ENCODE data around the gene ASTN2. TPM values are rescaled to one million over a fixed set of nuclear protein-coding genes. Genes with fewer than 3 reads are reported as not detected.

ASTN2 gene
- polyA plus RNA-seq, 3 donors = 17.2 to 17.5 (median 17.5) TPM

DNA sequence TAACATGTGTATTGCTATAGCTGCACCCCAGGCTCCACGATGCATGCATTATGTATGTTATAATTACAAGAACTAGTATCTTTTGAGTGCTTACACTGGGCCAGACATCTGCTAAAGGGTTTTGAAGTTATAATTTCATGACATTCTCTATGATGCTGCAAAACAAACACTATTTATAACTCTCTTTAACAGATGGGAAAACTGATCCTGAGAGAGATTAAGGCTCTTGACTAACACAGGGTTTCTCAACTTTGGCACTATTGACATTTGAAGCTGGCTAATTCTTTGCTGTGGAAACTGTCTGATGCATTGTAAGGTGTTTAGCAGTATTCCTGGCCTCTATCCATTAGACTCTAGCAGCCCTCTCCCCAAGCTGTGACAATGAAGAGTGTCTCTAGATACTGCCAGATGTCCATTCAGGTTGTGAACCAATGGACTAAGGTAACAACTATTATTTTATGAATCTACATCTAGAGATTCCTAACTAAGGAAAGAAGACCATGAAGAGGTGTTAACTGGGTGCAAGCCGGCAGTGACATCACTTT is 258.6 kb downstream of the ASTN2 start:
- DNase-seq (ENCODE audit: extremely low read depth in 1 of 11, low read depth in 9 of 11, low spot score in 4 of 11) = no peak

DNA sequence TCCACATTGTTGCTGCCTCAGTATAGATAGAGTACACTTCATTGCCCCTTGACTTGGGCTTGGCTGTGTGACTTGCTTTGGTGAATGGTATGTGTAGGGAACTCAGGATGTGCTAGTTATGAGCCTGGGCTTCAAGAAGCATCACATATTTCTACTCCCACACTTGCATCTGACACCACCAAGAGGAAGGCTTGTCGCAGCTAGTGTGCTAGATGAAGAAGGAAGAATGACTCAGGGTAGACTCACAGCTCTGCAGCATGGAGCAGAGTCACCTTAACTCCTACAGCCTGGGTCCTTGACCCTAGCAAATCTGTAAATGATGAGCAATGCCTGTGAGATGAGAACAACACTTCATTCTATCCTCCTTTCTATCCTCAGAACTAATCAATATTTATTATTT is 261.8 kb downstream of the ASTN2 start:
- DNase-seq (ENCODE audit: extremely low read depth in 1 of 11, low read depth in 9 of 11, low spot score in 4 of 11) = no peak

DNA sequence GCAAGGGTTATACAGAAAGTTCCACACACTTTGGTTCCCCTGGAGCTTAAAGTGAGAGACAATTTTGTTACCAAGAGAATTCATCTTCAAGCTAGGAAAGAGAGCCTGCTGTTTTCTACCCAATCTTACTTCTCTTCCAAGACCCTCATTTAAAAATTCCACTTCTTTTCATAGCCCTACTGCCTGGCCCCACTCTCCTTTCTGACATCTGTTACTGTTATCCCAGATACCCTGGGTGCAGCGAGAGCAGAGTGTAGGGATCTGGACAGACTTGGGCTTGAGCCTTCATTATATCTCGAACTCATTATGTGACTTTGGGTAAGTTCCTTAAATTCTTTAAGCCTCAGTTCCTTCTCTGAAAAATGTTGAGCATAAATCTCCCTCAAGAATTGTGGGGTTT is 263.1 kb downstream of the ASTN2 start:
- no peak for DNase-seq (ENCODE audit: extremely low read depth in 1 of 11, low read depth in 9 of 11, low spot score in 4 of 11)

DNA sequence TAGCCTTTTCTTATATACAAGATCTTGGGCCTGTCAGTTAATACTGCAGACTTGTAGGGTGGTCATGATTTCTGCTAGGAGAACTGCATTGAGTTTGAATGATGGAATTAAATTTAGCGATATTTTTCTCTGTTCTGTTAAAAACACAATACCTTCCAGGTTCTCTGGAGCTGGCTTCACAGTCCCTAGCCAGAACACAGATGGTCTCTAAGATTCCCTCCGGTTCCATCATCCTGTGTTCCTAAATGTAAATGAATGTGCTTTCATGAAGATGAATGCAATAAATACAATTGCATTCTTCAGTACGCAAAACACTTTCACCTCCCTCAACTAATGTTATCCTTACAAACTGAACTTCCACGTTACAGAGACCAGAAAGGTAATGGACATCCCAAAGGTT is 264.9 kb downstream of the ASTN2 start:
- no peak for DNase-seq (ENCODE audit: extremely low read depth in 1 of 11, low read depth in 9 of 11, low spot score in 4 of 11)

- DNase-seq (ENCODE audit: extremely low read depth in 1 of 11, low read depth in 9 of 11, low spot score in 4 of 11) = no peak
These were observed 268.9 kb downstream of the ASTN2 start for GRCh38 chr9:117145811-117146490.

GRCh38 chr9:117145081-117145480 is 269.8 kb downstream of the ASTN2 start:
- DNase-seq (ENCODE audit: extremely low read depth in 1 of 11, low read depth in 9 of 11, low spot score in 4 of 11) = no peak

GRCh38 chr9:117138231-117138630 is 276.6 kb downstream of the ASTN2 start:
- no peak for DNase-seq (ENCODE audit: extremely low read depth in 1 of 11, low read depth in 9 of 11, low spot score in 4 of 11)

DNA sequence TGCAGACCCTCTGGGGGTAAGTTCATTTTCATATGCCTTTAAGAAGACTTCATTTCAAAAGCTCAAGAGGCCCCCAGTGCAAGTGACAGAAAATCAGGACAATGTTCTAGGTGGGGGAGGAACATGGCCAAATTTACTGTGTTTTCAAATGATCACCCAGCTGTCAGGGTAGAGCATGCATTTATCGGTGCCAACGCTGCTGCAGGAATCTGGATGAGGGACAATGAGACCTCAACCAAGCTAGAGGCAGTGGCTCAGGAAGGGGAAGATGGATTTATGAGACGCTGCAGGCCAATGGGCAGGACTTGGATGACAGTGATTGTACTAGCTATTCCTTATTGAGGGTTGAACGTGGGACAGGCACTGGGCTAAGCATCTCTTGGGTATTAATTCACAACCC is 278.4 kb downstream of the ASTN2 start:
- DNase-seq (ENCODE audit: extremely low read depth in 1 of 11, low read depth in 9 of 11, low spot score in 4 of 11) = no peak

GRCh38 chr9:117135501-117136098 is 279.3 kb downstream of the ASTN2 start:
- no peak for DNase-seq (ENCODE audit: extremely low read depth in 1 of 11, low read depth in 9 of 11, low spot score in 4 of 11)

GRCh38 chr9:117134826-117135500 is 279.9 kb downstream of the ASTN2 start:
- no peak for DNase-seq (ENCODE audit: extremely low read depth in 1 of 11, low read depth in 9 of 11, low spot score in 4 of 11)

GRCh38 chr9:117126871-117127270 is 288.0 kb downstream of the ASTN2 start:
- no peak for DNase-seq (ENCODE audit: extremely low read depth in 1 of 11, low read depth in 9 of 11, low spot score in 4 of 11)

DNA sequence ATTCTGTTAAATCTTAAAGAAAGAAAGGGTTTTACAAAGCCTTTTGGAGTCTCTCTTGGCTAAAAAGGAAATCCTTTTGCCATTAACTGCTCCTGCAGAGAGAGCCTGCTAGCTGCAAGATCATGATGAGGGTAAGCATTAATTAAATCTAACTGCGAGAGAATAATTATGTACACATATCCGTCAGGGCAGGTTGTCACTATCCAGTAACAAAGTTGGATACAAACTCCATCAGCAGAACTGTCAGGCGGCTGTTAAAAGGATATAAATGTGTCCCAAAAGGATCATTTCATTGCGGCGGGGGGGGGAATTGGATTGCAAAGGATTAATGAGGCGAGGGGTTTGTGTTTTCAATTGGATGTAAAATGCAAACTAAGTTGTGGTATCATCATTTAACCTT is 289.3 kb downstream of the ASTN2 start:
- DNase-seq (ENCODE audit: extremely low read depth in 1 of 11, low read depth in 9 of 11, low spot score in 4 of 11) = peak in 5 of 11 donors; percentile 6 to 20 (median 9)

DNA sequence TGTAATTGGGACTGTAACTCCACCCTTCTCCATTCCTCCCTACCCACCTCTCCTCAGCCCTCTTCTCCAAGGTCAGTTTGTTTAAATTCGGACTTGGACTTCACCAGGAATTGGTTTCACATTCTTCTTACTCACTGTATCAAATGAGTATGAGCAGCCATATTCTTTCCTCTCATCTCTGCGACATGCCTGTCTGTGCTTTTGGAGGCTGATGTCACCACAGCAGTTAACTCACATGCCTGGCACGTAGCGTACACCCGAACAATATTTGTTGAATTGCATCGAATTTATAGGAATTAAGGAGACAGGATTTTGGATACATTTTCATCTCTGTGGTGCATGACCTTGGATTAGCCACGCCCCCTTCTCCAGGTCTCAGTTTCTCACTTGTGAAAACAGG is 291.1 kb downstream of the ASTN2 start:
- DNase-seq (ENCODE audit: extremely low read depth in 1 of 11, low read depth in 9 of 11, low spot score in 4 of 11) = no peak

DNA sequence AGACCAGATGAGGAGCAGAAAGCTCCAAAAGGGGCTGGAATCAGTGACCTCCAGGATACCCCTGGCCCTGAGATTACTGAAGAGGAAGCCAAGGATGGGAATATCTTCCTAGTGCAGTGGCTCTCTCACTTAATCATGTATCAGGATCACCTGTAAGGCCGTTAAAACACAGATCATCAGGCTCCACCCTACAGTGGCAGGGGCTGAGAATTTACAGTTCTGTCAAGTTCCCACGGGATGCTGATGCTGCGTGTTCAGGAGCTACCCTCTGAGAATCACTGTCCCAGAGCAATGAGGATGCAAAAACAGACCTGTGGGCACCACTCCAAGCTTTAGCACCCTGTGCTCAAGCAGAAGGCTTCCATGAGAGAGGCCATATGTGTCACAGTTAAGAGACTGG is 291.9 kb downstream of the ASTN2 start:
- DNase-seq (ENCODE audit: extremely low read depth in 1 of 11, low read depth in 9 of 11, low spot score in 4 of 11) = no peak

- DNase-seq (ENCODE audit: extremely low read depth in 1 of 11, low read depth in 9 of 11, low spot score in 4 of 11) = no peak
These were observed 292.8 kb downstream of the ASTN2 start for GRCh38 chr9:117122102-117122501.

GRCh38 chr9:117121316-117121715 is 293.5 kb downstream of the ASTN2 start:
- DNase-seq (ENCODE audit: extremely low read depth in 1 of 11, low read depth in 9 of 11, low spot score in 4 of 11) = no peak

DNA sequence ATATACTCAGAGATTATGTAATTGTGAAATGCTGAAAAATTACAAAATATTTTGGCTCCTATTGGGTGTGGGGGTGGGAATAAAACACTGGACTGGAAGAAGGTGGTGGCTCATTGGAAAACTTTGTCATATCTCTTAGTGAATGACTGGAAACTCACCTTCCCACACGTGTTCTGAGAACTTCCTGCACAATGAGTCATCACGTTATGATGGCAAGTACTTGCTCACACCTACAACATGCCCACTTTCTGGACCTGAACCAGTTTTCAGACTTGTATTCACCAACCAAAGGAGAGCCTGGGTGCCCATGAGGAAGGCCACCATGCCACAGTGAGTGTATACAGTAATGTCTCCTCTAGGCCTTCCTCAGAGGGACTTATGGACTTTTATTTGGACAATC is 294.8 kb downstream of the ASTN2 start:
- no peak for DNase-seq (ENCODE audit: extremely low read depth in 1 of 11, low read depth in 9 of 11, low spot score in 4 of 11)

GRCh38 chr9:117116084-117116483 is 298.8 kb downstream of the ASTN2 start:
- no peak for DNase-seq (ENCODE audit: extremely low read depth in 1 of 11, low read depth in 9 of 11, low spot score in 4 of 11)

DNA sequence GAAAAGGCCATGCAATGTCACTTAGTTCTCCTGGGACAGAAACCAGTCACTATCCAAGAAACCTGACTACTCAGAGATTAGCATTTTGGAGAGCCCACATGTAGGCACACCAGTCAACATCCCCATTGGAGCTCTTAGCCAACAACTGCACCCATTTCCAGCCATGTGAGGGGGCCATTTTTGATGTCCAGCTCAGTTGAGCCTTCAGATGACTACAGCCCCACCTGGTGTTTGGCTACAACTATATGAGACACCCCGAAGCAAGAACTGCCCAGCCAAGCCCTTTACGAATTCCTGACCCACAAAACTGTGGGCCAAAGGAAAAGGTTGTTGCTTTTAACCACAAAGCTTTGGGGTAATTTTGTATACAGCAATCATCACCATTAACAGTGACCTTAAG is 300.1 kb downstream of the ASTN2 start:
- DNase-seq (ENCODE audit: extremely low read depth in 1 of 11, low read depth in 9 of 11, low spot score in 4 of 11) = no peak

- DNase-seq (ENCODE audit: extremely low read depth in 1 of 11, low read depth in 9 of 11, low spot score in 4 of 11) = no peak
These were observed 310.0 kb downstream of the ASTN2 start for GRCh38 chr9:117104716-117105495.
